Fibroblast of skin of right quadriceps (primary cell): ENCODE measurements around the gene ZNF536.
A peak's percentile ranks its signal among the peaks of the same experiment; 100 is the strongest.

Experiments
- DNase-seq: peaks from one replicate; pipeline ENCODE4 v3.0.0-alpha.2; 2013

Gene ZNF536

DNA sequence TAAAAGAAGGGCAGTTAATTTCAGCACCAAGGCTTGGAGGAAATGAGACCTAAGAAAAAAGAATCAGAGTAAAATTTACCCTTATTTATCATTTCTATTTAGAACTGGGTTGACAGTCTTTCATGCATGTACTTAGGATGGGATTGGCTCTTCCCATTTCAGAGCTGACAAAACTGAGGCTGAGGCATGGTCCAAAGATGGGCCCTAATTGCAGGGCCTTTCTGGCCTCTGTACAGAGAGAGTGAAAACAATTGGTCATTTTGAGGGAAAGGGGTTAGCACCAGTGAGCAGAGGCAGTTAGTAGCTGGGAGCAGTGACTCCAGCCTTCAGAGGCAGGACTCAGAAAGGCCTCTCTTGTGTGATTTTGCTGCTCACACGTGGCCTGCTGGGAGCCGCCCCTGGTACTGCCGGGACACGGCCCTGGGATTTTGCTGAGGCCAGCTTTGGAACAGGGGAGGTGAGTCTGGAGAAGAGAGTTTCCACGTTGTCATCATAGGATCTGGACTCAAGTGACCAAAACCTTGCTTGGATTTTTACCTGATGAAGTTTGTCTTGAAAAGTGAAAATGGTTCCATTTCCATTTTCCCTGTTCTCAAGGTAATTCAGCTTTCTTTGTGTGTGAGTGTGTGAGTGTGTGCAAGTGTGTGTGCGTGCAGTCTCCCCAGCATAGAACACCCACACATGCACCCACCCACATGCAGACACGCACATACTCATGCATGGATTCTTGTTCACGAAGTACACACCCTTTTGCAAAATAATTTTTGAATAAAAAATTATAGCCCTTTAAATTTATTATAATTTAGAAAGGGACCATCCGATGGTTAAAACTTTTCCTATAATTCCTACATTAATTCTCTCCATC is at the start of gene ZNF536:
TSS of gene ZNF536 (plus strand) at position 425 of the 865 bp plus-strand sequence. CDS start 71,179 bp downstream, outside the sequence.
- DNase-seq: no peak

DNA sequence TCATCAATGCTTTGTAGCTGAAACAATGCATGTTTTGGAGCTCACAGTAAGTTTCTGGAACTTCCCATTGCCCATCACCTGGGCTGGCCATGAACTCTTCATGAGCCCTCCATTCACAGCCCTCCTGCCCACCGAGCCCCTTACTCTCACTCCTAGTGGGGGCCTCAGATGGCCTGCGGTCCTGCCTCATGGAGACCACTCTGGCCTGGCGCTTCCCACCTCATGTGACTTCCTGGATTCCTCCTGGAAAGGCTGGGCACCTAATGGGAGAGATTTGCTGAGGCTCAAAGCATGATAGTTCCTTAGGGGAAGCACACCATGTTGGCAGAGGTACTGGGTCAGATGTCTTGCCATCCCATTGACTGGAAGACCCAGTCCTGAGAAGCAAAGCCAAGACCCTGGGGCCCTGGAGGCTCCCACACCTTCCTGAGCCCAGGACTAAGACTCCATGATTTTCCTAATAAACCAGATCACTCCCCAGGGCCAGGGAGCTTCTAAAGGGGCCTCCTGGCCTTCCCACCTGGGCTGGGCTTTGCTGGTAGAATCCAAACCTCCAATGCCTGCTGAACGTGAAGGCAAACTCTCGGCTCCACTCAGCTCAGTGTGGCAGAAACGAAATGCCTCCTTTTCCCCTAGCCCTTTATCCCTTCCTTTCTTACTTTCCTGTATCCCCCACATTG is 49.4 kb upstream of the ZNF536 start:
- no peak for DNase-seq

DNA sequence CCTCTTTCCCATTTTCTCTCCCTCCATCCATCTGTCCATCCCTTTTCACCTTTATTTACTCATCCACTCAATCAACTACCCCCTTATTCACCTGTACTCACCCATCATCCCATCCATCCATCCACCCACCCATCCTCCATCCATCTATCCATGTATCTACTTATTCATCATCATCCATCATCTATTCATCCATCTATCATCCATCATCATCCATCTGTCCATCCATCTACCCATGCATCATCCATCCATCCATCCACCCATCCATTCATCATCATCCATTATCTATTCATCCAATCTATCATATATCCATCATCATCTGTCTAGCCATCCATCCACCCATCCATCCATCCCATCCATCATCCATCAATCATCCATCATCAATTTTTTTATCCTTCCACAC is 48.3 kb upstream of the ZNF536 start:
- DNase-seq: no peak

DNA sequence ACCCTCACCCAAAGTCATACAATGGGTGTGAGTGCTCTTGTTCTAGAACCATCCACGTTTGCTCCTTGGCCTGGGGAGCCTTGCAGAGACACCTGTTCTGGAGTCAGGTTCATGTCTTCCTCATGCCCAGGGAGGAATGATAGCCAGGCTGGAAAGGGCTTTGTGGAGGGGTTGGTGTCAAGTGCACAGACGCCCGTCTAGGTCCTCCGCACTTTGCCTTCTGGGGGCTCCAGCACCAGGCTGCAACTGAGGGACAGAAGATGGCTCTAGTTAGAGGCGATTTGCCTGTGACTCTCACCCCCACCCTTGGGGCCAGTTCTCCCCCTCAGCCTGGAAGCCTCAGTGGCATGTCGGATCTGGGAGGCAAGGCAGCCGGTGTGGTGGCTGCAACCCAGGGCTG is 47.2 kb upstream of the ZNF536 start:
- no peak for DNase-seq

DNA sequence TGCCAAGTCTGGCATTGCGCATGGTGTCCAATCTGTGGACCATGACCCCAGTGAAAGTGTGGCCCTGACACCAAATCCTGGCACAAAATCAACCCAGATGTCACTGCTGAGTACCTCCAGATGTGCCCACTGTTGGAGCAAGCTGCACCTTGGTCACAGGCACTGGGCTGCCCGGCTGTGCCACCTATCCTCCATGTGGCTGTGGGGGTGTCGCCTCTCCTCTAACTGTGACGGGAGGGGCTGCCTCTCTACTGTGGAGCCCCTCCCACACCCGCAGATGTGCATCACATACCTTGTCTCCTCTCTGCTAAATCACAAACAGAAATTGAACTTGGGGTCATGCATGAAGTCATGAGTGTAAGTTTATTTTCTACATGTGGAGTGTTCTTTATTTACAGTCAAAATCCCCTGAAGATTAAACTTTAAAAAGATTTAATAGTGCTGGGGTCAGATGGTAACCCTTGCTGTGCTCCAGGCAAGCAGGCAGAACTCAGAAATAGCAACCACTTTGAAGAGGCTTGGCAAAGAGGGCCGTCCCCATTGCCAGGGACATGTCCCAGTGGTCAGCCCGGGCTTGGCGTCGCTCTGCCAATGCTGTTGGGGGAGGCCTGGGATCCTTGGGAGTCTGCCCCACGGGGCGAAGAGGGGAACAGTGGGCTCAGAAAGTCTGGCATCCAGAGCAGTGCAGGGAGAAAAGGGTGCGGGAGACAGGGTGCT is 46.4 kb upstream of the ZNF536 start:
- DNase-seq: no peak

DNA sequence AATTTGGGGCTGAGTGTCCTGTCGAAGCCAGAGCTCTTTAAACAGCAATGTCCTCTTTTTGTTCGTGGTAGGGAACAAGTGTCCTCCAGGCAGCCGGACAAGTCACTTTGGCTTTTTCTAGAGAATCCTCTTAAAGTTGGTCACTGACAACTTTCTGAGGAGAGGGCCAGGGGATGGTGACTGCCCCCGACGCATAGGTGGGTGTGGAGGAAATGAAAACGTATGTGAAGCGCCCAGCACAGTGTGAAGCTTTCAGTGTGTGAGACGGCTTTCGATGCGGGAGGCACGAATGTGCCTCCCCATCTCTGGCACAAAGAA is 45.8 kb upstream of the ZNF536 start:
- no peak for DNase-seq

DNA sequence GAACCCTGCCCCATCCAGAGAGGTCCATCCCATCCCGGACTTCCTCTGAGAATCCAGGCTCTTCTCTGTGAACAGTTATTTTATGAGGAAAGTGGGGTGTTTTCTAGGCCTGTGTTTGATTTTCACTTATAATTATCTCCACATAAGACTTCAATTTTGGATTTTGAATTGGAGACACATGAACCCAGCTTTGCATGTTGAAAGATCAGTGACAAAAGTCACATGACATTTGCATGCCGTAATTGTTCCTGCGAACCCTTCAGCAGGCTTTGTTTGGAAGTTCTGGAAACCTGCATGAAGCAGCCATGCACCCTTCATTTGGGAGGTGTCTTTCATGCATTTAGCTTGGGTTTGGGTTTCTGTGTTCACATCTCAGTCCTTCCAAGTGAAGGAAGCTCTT is 44.9 kb upstream of the ZNF536 start:
- no peak for DNase-seq

DNA sequence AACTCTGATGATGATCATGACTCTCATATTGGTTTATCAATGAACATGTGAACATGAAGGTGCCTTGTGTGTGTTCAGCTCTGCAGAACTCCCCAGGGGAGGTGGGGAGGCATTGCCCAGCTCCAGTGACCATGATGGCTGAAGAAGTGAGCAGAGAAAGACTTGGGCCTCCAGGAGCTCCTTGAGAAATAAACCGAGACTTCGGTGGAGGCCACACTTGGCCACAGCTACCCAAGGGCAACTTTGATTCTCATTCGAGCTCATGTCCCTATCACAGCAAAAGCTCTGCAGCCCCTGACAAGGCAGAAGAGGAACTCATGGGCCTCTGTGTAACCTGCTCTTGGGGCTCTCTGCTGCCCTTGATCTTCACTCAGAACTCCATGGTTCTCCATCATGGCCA is 44.1 kb upstream of the ZNF536 start:
- DNase-seq: no peak

DNA sequence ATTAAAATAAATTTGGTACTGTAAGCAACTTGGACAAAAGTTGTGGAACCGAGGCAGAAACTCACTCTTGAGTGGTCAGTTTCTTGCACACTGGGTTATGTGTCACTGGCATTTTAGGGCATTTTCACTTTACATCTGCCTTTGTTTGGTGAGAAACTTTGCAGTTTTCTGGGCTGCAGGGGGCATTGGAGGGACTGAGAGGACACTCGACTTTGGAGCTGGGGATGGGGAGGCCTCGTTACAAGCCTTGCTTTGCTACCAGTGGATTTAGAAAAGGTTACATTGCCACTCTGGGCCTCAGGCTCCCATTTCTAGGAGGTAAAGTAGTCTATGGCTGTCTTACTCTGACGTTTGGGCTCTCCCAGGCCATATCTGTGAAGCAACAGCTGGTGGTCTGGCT is 41.9 kb upstream of the ZNF536 start:
- DNase-seq: no peak

DNA sequence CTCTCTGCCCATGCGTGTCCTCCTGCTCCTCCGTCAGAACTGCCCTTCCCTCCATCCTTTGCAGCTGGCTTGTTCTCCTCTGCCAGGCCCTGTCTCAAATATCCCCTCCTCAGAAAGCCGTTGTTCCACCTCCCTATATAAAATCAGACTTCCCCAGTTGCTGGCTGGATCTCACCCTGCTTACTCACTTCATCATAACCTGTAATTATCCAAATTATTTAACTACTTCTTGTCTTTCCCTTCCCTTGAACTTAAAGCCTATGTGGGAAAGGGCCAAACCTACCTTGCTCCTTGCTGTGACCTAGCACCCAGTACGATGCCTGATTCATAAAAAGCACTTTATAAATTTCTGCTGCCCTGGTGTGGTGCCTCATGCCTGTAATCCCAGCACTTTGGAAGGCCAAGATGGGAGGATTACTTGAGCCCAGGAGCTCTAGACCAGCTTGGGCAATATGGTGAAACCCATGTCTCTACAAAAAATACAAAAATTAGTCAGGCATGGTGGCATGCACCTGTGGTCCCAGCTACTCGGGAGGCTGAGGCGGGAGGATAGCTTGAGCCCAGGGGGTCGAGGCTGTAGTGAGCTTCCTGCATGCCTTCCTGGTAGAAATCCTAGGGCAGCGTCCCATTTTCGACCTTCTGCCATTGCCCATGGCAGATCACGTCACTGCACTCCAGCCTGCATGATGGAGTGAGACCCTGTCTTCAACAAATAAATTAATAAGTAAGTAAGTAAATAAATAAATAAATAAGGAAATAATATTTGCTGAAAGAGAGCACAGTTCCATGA is 39.5 kb upstream of the ZNF536 start:
- no peak for DNase-seq

DNA sequence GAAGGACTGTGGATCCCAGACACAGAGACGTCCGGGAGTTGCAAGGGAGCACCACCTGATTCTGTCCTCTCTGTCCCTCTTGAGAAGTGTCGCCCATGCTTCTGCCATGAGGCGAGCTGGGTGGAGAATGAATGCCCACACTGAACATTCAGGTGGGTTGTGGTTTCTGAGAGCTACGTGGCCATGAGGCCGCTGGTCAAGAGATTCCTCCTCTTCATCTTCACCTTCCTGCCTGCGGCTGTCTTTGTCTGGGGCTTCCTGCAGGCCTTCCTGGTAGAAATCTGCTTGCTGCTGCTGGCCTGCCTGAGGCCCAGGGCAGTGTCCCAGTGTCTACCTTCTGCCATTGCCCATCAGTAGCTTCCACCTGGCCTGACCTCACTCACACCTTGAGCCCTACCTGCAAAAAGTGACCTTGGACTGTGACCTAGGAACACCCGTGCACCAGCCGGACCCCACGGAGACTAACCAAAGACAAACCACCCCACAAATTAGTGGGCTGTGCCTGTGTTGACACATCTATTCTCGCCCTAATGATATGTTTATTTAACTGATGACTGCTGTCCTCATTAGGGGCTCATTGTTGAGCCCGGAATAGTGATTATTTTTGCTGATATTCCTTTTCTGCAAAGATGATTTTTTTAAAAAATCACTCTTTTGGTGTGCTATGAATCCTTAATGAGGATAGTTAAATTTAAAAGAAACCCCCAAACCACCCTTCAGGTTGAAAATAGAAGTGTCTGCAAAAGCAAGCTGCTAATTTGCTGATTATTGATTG is 38.7 kb upstream of the ZNF536 start:
- no peak for DNase-seq

DNA sequence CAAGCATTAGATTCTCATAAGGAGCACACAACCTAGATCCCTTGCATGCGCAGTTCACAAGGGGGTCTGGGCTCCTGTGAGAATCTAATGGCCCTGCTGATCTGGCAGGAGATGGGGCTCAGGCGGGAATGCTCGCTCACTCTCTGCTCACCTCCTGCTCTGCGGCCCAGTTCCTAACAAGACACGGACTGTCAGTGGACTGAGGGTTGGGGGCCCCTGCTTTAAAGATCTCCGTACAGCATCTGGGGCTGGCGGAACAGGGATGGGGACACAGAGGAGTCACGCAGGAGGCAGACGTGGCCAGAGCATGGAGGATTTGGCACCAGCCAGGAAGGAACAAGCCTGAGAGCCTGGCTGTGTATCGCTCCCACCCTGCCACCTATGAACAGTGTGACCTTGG is 37.3 kb upstream of the ZNF536 start:
- DNase-seq: no peak

DNA sequence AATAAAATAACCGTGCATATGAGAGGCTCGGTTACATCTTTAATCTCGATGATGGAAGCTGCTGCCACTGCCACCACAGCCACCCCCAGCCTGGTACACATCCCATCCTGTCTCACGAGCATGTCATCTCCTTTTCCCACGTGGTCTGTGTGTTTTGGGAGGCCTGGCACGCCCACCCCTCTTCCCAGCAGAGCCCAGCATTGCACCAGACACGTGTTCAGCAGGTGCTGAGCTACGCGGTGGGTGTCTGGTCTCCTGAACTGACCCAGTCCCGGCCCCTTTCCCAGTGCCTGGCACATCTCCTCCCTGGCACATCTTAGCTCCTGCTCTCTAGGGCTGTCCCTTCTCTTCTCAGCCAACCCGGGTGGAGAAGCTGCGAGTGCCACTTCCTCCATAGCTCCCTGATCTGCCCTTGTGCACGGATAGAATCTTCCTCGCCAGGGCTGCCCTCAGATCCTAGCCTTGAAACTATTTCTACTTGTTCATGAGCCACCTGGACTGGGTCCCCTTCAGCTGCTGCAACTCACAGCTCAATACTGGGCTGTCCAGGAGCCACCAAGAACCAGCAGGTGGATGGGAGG is 36.8 kb upstream of the ZNF536 start:
- DNase-seq: no peak

DNA sequence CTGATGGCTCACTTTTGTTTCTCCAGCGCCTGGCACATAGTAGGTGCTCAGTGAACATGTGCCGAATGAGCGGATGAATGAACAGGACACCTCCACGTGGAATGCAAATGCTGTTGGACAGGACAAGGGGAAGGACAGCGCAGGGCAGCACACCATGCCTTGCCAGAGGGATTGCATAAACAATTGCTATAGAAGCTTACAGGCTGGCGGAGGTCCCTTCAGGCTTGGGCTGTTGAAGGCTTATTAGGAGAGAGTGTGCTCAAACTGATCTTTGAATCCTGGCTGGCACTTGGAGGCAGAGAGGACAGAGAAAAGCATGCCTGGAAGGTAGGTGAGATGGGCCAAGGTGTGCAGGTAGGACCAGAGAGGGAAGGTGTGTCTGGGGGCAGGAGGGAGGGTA is 35.9 kb upstream of the ZNF536 start:
- no peak for DNase-seq

DNA sequence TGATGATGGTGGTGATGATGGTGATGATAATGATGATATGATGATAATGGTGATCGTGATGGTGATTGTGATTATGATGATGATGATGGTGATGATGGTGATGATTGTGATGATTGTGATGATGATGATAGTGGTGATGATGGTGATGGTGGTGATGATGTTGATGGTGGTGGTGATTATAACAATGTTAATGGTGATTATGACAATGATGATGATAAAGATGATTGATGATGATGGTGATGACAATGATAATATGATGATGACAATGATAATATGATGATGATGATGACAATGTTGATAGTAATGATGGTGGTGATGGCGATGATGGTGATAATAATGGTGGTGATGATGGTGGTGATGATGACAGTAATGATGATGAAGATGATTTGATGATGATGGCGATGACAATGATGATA is 34.1 kb upstream of the ZNF536 start:
- no peak for DNase-seq

DNA sequence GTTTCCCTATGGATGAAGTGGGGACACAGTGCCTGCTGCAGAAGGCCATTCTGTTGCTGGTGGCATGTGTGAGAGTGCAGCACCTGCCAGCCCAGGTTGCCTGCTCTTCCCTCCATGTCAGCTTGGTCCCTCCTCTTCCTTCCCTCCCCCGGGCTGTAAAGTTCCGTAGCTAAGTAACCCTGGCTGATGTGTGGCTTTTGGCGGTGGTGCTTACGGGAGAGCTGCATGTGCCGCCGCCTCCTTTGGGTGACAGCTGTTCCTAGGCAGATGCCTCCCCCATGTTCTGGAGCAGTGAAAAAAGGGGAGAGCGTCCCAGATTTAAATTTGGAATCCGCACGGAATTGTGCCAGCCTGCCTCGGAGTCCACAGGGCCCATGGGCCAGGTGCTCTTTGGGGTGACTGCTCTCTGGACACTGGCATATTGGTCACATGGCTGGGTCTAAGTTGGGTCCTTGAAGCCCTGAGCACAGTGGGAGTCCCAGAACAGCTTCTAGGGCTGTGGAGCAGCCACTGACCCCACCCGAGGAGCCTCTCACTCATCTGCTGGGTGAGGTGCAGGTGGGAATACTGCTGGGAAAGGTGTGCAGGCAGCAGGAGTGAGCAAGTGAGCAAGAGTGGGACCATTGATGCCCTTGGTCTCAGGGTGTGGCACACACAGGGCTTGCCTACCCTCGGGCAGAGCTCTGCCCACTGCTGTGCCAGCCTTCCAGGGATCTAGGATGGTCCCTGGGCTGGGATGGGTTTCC is 33.1 kb upstream of the ZNF536 start:
- DNase-seq: no peak

DNA sequence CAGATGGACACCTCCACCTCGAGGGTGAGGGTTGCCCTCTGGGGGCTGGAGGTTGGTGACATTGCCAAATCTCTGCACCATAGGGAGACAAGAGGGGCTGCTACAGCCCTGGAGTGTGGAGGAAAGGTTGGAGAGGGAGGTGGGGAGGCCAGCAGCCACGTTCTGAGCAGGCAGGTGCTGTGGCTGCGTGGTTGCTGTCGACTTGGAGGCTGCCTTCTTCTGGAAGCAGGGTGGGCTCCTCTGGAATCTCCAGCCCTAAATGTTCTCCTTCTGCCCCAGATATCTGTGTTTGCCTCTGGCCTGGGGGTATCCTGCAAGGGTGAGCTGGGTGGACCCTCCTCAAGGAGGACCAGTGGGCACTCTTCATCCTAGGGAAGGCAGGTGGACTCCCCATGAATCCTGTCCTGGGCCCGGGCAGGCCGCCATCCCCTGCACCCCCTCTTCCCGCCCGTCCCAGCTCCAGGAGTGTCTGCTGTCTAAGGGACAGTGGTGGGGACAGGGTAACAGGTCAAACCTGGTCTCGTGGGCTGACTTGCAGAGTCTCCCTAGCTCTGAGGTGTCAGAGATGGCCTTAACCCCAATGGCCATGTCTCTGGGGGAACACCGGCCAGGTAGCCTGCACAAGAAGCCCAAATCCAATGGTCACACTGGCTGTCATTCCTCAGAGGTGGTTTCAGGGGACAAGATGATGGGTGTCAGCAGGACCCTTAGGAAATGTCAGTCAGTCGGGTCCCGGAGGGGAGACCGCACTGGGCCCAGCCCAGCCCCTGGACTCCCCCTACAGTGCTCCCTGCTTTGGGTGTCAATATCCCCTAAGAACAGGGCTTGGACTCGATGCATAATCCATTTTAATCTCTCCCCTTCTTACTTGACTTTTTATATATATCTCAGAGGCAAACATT is 32.3 kb upstream of the ZNF536 start:
- no peak for DNase-seq

DNA sequence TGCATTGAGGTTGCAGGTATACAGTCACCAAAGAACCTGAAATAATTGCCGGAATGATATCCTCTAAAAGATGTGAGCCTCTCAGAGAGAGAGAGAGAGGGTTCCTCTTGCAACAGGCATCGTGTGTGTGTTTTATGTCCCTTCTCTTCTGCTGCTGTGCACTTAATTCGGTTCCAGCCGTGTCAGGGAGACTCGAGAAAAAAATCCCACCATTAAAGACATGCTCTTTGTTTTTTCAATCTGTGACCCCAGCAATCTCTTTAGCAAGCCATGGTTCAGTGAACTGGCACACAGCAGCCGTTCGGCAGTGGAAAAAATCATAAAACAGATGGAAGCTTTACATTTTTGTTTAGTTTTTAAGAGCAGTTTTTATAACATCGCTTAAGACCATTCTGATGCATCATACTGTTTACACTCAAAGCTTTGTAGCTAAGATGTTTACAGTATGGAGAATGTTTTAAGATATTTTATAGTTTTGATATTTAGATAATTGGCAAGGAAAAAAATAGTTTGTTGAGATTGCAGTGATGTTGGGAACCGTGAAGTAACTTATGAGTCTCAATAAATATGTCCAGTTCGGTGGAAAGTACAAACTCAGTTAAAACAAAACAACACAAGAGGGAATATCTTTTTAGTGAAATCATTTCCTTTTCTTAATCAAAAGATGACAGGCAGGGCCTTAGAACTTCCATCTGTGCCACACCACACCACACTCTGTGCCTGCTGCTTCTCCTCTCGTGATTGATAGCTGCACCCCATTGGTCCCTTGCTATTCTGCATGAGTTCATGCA is 31.2 kb upstream of the ZNF536 start:
- peak; percentile 53 for DNase-seq

DNA sequence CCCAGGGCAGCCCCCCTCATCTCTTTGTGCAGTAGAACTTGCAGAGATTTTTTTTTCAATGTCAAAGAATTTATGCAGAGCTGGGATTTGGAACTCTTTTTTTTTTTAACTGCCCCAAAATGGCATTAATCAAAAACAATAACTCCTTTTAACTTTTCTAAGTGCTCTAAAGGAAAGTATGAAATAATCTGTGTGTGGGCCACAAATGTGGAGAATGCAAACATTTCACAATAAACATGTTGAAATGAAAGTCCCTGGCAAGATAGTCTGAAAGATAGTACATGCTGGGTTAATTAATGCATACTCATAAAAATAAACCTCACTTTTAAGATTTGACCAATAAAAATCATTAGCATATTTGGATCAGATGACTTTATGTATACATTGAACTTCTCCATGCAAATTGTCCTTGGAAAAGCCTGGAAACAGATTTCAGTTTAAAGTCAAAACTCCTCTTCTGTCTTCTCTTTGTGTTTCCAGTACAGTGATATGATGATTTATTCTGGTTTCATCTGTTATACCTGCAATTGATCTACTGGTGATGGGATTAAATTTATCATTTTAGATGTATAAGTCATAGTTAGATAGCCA is 30.5 kb upstream of the ZNF536 start:
- DNase-seq: peak; percentile 80
